BJ (cell line): ENCODE data around the gene COL20A1. TPM values are rescaled to one million over a fixed set of nuclear protein-coding genes. Genes with fewer than 3 reads are reported as not detected.

Source experiments
- CTCF ChIA-PET: fragments of 350-600 bp; formaldehyde crosslinking; extraction: SDS; loops from one replicate; lab custom pipeline; 2021; ENCODE audit warnings: antibody characterized with exemption, inconsistent platforms; lab: Yijun Ruan, JAX
- POLR2A ChIA-PET: fragments of 300-600 bp; sonication (Branson Sonifier 250); formaldehyde crosslinking; extraction: SDS; loops from one replicate; lab custom pipeline; 2021; ENCODE audit warnings: antibody characterized with exemption; lab: Charles Lee
- DNase-seq: peaks from one replicate; pipeline ENCODE4 v3.0.0-alpha.2; 2011; ENCODE audit warnings: low read depth
- H3K27me3 ChIP-seq: 2 replicates; pipeline ENCODE4 v1.6.0; 2011; ENCODE audit warnings: low read length; ENCODE audit not compliant: control insufficient read depth, insufficient read depth
- H3K36me3 ChIP-seq: 2 replicates; pipeline ENCODE4 v1.5.1; 2011; ENCODE audit warnings: low read length; ENCODE audit not compliant: control insufficient read depth, insufficient read depth
- H3K4me3 ChIP-seq: 2 replicates; pipeline ENCODE4 v1.5.1; 2011; ENCODE audit warnings: low read depth, mild to moderate bottlenecking, control low read depth, low read length
- polyA plus RNA-seq: library from polyadenylated mRNA; depleted of rRNA; stranded (reverse); fragments of >200 nt; gene quantifications from 2 replicates; pipeline ENCODE4 v1.2.3, GENCODE V29; 2011
- TF ChIP-seq, protein P1 (sequence below): IDR thresholded peaks from 2 replicates; pipeline ENCODE4 v1.5.1; 2011; ENCODE audit warnings: low read depth, mild to moderate bottlenecking, control low read depth, inconsistent platforms, low read length, moderate library complexity; ENCODE audit not compliant: insufficient read depth

COL20A1 gene
- polyA plus RNA-seq, 1 experiment = not detected

DNA sequence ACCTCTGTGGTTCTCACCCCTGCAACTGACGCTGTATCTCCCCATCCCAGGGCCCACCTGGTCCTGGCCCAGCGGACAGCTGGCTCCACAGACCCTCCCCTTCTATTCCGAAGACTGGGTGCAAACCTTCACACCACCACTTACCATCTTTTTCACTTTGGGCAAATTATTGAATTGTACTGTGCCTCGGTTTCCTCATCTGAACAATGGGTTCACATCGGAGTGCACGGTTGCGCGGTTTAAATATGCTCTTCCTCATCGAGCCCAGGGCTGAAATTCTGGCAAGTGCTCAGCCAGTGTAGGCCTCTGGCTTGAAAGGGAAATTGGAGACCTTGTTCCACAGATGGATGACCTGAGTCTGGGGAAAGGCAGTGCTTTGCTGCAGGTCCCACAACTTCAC is 23.3 kb upstream of the COL20A1 start:
- no peak for DNase-seq
- Histone ChIP-seq H3K4me3 (no peak overlapping the region), H3K36me3 (peaks cover 3% of the 10 kb centered on the region), H3K27me3 (peaks cover 7% of the 10 kb centered on the region; the same call in 1 of the 2 replicates)
- POLR2A ChIA-PET = no interaction called here
- CTCF ChIA-PET = interaction anchor here (0.8 to 5.4 kb wide), 5 partner anchors 9 to 46 kb away, joined by 3 to 37 read pairs (median 4); no protein-coding TSS in a partner anchor
- TF ChIP-seq, protein P1, sequence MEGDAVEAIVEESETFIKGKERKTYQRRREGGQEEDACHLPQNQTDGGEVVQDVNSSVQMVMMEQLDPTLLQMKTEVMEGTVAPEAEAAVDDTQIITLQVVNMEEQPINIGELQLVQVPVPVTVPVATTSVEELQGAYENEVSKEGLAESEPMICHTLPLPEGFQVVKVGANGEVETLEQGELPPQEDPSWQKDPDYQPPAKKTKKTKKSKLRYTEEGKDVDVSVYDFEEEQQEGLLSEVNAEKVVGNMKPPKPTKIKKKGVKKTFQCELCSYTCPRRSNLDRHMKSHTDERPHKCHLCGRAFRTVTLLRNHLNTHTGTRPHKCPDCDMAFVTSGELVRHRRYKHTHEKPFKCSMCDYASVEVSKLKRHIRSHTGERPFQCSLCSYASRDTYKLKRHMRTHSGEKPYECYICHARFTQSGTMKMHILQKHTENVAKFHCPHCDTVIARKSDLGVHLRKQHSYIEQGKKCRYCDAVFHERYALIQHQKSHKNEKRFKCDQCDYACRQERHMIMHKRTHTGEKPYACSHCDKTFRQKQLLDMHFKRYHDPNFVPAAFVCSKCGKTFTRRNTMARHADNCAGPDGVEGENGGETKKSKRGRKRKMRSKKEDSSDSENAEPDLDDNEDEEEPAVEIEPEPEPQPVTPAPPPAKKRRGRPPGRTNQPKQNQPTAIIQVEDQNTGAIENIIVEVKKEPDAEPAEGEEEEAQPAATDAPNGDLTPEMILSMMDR = no peak

DNA sequence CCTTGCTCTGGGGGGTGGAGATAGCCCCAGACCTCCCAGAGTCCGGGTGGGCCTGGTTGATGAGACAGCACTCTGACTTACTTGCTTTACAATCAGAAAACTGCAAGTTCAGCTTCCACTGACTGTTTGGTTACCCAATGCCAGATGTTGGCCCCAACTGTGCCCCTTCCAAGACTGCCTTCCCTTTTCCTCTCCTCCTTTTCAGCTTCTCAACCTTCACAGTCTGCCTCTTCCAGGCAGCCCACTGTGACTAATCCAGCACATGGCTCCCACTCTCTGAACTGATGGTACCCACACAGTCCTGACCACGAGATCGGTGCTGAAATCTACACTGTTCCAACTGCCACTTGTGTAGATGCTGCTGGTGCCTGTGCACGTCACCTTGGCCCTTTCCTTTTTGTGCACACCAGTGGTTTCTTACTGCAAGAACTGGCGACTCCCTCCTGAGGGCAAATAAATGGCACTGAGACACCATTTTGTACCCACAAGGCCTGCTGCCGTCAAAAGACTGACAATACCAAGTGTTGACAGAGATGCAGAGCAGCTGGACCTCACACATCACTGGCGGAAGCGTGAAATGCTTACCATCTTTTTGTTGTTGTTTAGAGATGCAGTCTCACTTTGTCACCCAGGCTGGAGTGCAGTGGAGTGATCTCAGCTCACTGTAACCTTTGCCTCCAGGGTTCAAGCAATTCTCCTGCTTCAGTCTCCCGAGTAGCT is 22.2 kb upstream of the COL20A1 start:
- TF ChIP-seq, protein P1 = no peak
- Histone ChIP-seq H3K36me3 (peaks cover 5% of the 10 kb centered on the region), H3K4me3 (no peak overlapping the region), H3K27me3 (peaks cover 4% of the 10 kb centered on the region; the same call in 1 of the 2 replicates)
- ChIA-PET POLR2A (no interaction called here), CTCF (interaction anchor here (1.1 to 5.4 kb wide), 6 partner anchors 11 to 47 kb away, joined by 3 to 37 read pairs (median 7); no protein-coding TSS in a partner anchor)
- no peak for DNase-seq

DNA sequence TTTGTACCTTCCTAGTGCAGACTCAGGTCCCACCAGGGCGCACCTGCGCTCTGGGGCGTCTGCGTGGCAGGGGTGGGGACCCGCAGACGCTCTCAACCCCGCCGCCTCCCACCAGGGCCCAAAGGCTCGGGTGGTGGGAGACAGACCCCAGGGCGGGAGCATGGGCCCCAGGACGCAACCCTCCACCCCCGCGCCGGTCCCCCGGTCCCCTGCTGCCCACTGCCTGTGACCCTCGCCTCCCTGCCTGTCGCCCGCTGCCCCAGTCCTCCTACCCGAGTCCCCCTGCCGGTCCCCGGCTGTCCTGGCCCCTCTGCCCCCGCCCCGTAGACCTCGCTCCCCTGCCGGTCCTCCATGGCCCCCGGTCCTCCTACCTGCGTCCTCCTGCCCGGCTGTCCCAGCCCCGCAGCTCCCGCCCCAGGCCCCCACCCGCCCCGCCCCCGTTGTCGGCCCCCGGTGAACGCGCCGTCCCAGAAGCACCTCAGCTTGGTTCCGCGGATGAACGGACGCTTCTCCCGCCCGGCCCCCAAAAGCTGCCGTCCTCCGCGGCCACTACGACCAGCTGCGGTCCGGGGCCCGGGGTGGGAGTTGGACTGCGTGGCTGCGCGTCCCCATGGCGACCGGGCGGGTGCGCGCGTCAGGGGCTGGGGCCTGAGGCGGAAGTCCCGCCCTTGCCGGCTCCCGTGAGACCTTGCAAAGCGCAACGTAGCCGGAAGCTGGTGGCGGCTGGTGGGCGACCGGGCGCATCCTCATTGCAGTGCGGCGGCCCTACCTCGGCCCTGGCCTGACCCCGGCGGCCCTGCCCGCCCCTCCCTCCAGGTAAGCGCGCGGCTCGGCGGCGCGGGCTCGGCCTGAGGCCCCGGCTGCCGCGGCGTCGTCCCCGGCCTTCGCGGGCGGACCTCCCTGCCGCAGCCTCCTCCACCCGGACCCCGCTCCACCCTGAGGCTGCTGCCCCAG is 20.6 kb upstream of the COL20A1 start, which contains the start of gene ARFGAP1:
ARFGAP1 (plus strand) TSS at position 709 of the 954 bp plus-strand sequence. CDS start 2,768 bp downstream, outside the sequence.
- POLR2A ChIA-PET = interaction anchor here (0.6 kb wide), 1 partner anchor 593 kb away, joined by 7 read pairs; the partner anchor contains the start of gene TPD52L2
- DNase-seq = no peak
- TF ChIP-seq, protein P1 = no peak

DNA sequence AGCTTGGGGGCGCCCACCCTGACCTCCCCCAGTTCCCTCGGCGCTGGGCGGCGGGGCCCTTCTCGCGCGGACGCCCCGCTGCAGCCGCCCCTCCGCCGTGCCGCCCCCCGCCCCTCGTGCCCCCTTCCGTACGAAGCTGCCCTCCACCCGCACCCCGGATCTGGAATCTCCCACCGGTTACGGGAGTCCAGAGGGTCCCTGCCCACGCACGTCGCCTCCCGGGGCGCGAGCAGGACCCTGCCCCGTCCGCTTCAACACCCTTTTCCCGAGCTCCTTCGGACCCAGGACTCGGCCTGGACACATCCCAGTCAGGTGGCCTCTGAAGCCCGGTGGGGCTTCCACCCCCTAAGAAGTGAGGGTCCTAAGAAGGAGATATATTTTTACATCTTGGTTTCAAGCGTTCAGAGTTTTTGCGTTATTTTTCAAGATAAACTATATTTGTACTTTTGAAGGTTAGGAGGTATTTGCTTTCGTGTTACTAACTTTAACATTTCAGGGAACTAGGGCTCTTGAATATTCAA is 19.9 kb upstream of the COL20A1 start:
- peaks cover 1% of the 10 kb centered on the region; the same call in 1 of the 2 replicates for H3K27me3 ChIP-seq
- no peak for DNase-seq
- H3K36me3 ChIP-seq = peaks cover 21% of the 10 kb centered on the region
- TF ChIP-seq, protein P1 = no peak
- ChIA-PET POLR2A (interaction anchor here (0.6 to 0.7 kb wide), 2 partner anchors 40 to 592 kb away, joined by 5 to 7 read pairs; partner anchors contain the start of gene TPD52L2), CTCF (interaction anchor here (0.5 to 5.4 kb wide), 6 partner anchors 16 to 215 kb away, joined by 3 to 37 read pairs (median 6); no protein-coding TSS in a partner anchor)
- peak overlapping the region; percentile 99 for H3K4me3 ChIP-seq

More for the DNA sequence above, 20.6 kb upstream of the COL20A1 start, which contains the start of gene ARFGAP1:
- CTCF ChIA-PET = interaction anchor here (0.5 to 5.4 kb wide), 6 partner anchors 16 to 215 kb away, joined by 3 to 37 read pairs (median 6); no protein-coding TSS in a partner anchor
- H3K27me3 ChIP-seq = peaks cover 2% of the 10 kb centered on the region; the same call in 1 of the 2 replicates
- H3K36me3 ChIP-seq = peaks cover 13% of the 10 kb centered on the region
- H3K4me3 ChIP-seq = peak within 1 kb of the TSS; percentile 99
